GM18517 (cell line): ENCODE measurements around the gene COPRS.
"Not testable (repeated sequence)": the region's sequence is repeated elsewhere in the genome, so short reads cannot be mapped to it uniquely, and the experiment has no call there.

Experiments used
- ATAC-seq: cut with Tn5 transposase; IDR thresholded peaks from one replicate; pipeline ENCODE4 v1.9.1; 2021; ENCODE audit warnings: mild to moderate bottlenecking, moderate library complexity; ENCODE audit not compliant: unreplicated experiment

The COPRS gene

GRCh38 chr17:31845291-31845690 lies 13.8 kb downstream of the COPRS start:
- no peak for ATAC-seq

- ATAC-seq: no peak
Measured at GRCh38 chr17:31843070-31843745, 15.8 kb downstream of the COPRS start.

GRCh38 chr17:31842195-31843069 lies 16.6 kb downstream of the COPRS start:
- ATAC-seq: no peak

- ATAC-seq: no peak
Measured at GRCh38 chr17:31841850-31842194, 17.2 kb downstream of the COPRS start.

GRCh38 chr17:31838636-31839225 lies 20.3 kb downstream of the COPRS start:
- ATAC-seq: no peak

GRCh38 chr17:31835984-31836383 lies 23.1 kb downstream of the COPRS start:
- no peak for ATAC-seq

GRCh38 chr17:31834448-31834847 lies 24.6 kb downstream of the COPRS start:
- no peak for ATAC-seq

GRCh38 chr17:31832746-31833145 lies 26.3 kb downstream of the COPRS start:
- ATAC-seq: no peak

GRCh38 chr17:31830971-31831858 lies 27.8 kb downstream of the COPRS start:
- ATAC-seq: no peak

GRCh38 chr17:31829649-31830048 lies 29.4 kb downstream of the COPRS start:
- ATAC-seq: no peak

GRCh38 chr17:31828955-31829354 lies 30.1 kb downstream of the COPRS start:
- not testable (repeated sequence) for ATAC-seq

GRCh38 chr17:31825961-31826691 lies 32.9 kb downstream of the COPRS start:
- ATAC-seq: no peak

- ATAC-seq: no peak
Measured at GRCh38 chr17:31824766-31825360, 34.2 kb downstream of the COPRS start.

- no peak for ATAC-seq
Measured at GRCh38 chr17:31823014-31823413, 36.0 kb downstream of the COPRS start.

- ATAC-seq: no peak
Measured at GRCh38 chr17:31820691-31821435, 38.2 kb downstream of the COPRS start.

GRCh38 chr17:31819578-31819977 lies 39.5 kb downstream of the COPRS start:
- no peak for ATAC-seq

GRCh38 chr17:31818863-31819262 lies 40.2 kb downstream of the COPRS start:
- ATAC-seq: not testable (repeated sequence)

GRCh38 chr17:31815212-31815730 lies 43.8 kb downstream of the COPRS start:
- ATAC-seq: no peak

GRCh38 chr17:31811101-31811500 lies 47.9 kb downstream of the COPRS start:
- no peak for ATAC-seq
